Ramos (cell line): ENCODE measurements around the gene RAB3GAP2.
"Not testable (repeated sequence)": the region's sequence is repeated elsewhere in the genome, so short reads cannot be mapped to it uniquely, and the experiment has no call there.

Experiments used
- in situ Hi-C: fragments of 300-500 bp; cut with MboI; formaldehyde crosslinking; loops from one replicate; pipeline ENCODE4 v1.14.3; 2022; ENCODE audit warnings: low sequenced_read_pairs; ENCODE audit not compliant: unreplicated experiment

The RAB3GAP2 gene

DNA sequence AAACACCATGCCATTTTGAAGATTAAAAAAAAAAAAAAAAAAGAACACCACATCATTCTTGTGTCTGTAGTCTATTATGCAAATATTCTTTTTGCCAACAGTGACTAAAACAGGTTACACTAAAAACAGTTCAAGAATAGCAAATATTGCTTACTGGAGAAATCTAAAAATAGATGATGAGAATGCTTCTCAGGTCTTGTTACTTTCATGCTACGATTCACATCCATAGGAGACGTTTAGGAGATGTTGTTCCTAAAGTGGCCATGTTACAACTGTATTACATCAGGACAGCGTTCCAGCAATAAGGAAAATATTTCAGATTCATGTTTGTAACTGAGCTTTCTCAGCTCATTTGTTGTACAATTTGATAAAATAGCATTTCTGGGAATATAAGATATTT is 32.3 kb downstream of the RAB3GAP2 start:
- in situ Hi-C loops = no loop called here

- in situ Hi-C loops = no loop called here
Observed at GRCh38 chr1:220239213-220239612, 33.0 kb downstream of the RAB3GAP2 start.

GRCh38 chr1:220236278-220236677 is 36.0 kb downstream of the RAB3GAP2 start:
- in situ Hi-C loops = not testable (repeated sequence)

DNA sequence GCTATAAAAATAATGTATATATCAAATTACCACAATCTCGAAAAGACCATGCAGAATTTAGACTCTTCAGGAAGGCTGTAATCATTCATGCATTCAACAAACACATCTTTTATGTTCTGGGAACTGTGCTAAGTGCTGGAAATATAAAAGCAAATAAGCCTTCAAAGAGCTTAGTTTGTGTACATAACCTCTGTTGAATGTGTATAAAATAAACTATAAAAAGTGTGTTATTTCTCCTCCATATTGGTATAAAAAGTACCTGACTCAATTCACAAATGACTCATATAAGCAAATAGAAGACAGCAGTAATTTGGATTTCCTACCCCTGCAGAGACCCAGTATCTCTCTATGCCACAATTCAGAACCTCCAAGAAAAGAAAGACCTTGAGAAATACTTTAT is 36.8 kb downstream of the RAB3GAP2 start:
- in situ Hi-C loops = no loop called here

DNA sequence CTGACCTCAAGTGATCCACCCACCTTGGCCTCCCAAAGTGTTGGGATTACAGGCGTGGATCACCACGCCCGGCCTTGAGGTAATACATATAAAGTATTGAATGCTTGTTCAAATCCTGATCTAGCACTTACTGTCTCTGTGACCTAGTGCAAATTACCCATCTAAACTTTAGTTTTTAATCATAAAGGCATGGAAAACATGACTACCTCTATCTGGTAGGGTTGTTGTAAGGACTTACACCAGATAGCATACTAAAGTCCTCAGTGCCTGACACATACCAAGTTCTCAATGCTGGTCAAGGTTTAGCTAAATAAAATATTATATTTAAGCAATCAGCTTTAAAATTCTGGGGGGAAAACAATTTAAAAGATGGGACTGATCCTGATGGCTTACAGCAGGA is 38.3 kb downstream of the RAB3GAP2 start:
- in situ Hi-C loops = no loop called here

DNA sequence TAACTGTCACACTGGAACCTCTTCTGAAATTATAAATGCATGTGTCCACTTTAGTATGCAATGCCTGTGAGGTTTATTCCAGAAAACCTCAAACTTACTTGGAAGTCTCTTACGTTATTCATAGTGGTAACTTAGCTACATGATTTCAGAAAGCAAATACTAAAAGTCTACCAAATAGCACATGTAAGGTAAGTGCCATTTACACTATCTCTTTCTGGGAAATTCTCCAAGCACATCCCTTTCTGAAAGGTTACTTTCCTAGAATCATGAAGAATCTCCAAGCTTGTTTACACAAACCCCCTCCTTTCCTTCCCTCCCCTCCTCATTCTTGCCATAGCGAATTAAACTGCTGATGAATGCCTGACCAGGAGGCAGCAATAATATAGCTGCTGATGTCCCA is 42.5 kb downstream of the RAB3GAP2 start:
- in situ Hi-C loops = no loop called here

- in situ Hi-C loops = no loop called here
Observed at GRCh38 chr1:220227393-220227792, 44.9 kb downstream of the RAB3GAP2 start.

GRCh38 chr1:220226752-220227151 is 45.5 kb downstream of the RAB3GAP2 start:
- in situ Hi-C loops = no loop called here

- in situ Hi-C loops = no loop called here
Observed at GRCh38 chr1:220225957-220226356, 46.3 kb downstream of the RAB3GAP2 start.

DNA sequence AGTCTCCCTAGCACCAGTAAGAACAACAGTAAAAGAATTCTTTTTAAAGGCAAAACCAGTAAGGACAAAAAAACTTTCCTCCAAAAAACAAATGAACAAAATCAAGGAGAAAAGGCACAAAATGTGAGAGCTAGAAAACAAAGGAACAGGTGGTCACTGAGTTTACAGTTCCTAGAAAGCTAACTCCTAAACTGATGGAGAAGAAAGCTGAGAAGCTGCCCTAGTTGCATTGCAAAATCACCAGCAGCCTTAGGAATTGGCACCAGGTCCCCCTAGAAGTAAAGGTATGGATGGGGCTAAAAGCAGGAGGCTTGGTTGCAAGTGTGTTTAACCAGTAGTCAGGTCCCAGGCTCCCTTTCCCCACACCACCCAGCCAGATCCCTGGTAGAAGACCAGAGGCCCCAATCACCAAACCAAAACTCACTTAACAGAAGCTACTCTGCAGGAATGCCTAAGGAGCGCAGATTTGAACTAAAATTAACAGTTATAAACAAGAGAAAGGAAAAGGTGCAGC is 47.6 kb downstream of the RAB3GAP2 start:
- in situ Hi-C loops = no loop called here

DNA sequence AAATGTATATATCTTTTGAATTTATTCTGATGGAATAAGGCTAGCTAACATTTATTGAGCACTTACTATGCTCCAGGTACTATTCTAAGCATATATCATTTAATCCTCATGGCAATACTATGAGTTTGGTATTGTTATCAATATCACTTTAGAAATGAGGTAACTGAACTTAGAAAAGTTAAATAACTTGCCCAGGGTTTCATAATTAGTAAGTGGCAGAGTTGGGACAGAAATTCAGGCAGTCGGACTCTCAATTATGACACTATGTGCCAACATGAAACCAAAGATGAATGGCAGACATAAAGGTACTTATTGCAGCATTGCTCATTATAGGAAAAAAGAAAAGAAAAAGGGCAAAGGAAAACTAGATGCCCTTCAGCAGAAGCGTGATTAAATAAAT is 48.2 kb downstream of the RAB3GAP2 start:
- in situ Hi-C loops = no loop called here

DNA sequence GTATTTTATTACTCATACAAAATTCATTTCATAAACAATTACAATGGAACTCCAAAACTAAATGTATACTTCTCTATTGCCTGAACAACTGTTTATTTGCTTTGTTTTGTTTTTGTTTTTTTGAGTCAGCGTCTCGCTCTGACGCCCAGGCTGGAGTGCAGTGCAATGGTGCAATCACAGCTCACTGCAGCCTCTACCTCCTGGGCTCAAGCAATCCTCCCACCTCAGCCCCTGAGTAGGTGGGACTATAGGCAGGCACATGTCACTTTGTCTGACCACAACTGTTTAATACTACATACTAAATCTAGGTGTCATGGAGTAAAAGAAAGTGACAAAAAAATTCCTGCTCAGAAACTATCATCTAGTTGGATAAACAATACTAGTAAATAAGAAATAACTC is 49.3 kb downstream of the RAB3GAP2 start:
- in situ Hi-C loops = no loop called here

DNA sequence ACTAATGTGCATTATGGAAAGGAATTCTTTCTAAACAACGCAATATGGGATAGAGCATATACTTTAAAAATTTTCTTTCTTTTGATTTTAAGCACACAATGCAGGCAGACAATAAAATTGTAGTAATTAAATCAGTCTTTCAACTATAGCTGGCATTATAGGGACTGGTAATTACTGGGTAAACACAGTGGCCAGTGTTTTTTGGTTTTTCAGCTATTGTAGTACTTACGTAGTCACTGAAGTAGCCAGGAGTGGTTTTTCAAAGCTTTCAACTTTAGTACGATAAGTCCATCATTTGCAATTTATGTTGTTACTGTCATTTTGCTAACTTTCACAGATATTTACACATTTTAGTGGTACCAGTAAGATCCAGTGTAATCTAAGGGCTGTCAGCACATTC is 50.6 kb downstream of the RAB3GAP2 start:
- in situ Hi-C loops = no loop called here

DNA sequence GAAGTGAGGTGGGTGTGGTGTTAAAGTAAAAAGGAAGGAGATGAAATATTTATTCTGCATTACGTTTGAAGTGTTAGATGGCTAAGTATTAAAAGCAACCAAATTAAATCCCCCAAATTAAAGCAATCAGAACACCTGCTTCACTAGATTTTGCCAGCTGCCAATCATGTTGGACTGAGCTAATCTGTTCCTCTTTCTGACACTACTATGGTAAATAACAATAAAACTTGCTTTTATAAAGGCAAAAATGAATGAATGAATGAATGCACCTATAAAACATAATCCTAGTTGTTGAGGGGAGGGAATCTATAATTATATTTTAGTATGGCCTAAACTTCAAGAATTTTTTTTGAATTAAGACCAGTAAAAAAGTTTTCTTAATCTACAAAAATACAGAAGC is 51.0 kb downstream of the RAB3GAP2 start:
- in situ Hi-C loops = no loop called here

DNA sequence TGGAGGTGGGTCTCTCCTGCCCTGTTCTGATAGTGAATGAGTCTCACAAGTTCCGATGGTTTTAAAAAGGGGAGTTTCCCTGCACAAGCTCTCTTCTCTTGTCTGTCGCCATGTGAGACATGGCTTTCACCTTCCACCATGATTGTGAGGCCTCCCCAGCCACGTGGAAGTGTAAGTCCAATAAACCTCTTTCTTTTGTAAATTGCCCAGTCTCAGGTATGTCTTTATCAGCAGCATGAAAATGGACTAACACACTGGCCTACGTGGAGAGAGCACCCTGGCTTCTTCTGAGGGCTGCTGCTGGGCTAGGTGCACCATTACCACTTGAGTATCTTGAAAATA is 51.6 kb downstream of the RAB3GAP2 start:
- in situ Hi-C loops = not testable (repeated sequence)

- in situ Hi-C loops = no loop called here
Observed at GRCh38 chr1:220219865-220220698, 52.2 kb downstream of the RAB3GAP2 start.

DNA sequence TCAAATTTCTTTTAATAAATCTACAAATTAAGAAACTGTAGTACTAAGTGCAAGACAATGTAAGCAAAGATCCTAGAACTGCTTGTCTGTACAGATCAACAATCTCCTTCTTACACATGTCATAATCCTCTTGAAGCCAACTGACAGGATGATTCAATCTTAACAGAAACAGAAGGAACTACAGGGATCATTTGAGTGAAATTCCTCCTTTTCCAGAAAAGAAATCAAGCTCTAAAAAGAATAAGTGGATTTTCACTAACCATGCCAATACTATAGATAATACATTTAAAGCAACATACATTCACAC is 53.2 kb downstream of the RAB3GAP2 start:
- in situ Hi-C loops = no loop called here

DNA sequence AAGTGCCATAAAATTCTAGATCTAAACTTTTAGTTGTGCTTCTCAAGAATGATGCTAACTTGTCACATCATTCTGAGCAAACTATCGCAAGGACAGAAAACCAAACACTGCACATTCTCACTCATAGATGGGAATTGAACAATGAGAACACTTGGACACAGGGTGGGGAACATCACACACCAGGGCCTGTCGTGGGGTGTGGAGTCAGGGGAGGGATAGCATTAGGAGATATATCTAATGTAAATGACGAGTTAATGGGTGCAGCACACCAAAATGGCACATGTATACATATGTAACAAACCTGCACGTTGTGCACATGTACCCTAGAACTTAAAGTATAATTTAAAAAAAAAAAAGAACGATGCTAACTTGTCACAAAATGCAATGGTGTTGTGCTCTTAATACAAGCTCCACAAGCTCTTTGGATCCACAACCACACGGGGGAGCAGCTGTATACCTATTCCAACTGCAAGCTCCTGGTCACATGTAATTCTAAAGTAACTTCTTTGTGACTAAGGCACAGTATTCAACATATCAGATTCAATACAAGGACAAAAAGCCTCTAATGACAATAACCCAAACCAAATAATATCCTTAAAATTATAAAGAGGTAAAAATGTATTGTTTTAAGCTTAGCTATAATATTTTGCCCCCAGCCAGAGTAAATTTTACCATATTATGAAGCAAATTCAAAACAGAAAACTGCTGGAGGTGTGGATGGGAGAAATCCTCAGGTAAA is 53.7 kb downstream of the RAB3GAP2 start:
- in situ Hi-C loops = not testable (repeated sequence)

GRCh38 chr1:220217383-220217988 is 54.8 kb downstream of the RAB3GAP2 start:
- in situ Hi-C loops = no loop called here

DNA sequence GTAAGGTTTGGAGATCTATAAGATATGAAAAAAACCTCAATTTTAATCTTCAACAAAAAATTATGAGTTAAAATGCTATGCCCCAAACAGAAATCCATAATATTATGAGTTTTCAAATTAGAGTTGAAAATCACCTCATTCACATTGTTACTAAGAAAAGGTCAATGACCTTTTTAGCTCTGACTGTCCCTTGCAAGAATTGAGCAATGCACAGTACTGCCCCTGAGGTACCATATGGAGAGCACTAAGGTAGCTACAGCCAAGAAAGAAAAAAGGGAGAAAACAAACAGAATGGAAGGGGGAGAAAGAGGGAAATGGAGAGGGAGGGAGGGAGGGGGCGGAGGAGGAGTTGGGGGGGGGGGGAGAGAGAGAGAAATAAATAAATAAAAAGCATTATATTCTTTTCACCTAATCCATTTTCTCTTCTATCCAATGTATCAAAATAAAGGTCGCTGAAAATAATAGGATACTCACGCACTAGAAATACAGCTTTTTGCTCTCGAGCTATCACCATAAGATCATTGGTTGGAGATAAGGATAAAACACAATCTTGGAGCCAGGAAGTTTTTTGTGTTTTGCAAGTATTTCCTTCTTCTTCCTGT is 58.8 kb downstream of the RAB3GAP2 start:
- in situ Hi-C loops = no loop called here

- in situ Hi-C loops = no loop called here
Observed at GRCh38 chr1:220207411-220207810, 64.8 kb downstream of the RAB3GAP2 start.
